Esophagus squamous epithelium (tissue), 5 donors: ENCODE results near the gene KCNAB1. TPM values are rescaled to one million over a fixed set of nuclear protein-coding genes. Genes with fewer than 3 reads are reported as not detected.
"Not testable (repeated sequence)": the region's sequence is repeated elsewhere in the genome, so short reads cannot be mapped to it uniquely, and the experiment has no call there.

Experiments used
- DNase-seq: peaks from one replicate; lab custom pipeline; 2025; lab: John Stamatoyannopoulos, UW
- H3K27ac ChIP-seq, 4 donors: fragments of 200-600 bp; sonication (generic); one replicate each; pipeline ENCODE4 v1.5.1; 2016 to 2019; ENCODE audit warnings: mild to moderate bottlenecking in 1 of 4
- H3K27me3 ChIP-seq, 4 donors: fragments of 200-600 bp; sonication (generic); 1 replicate in 3 of 4; 2 replicates in 1 of 4; pipeline versions ENCODE4 v1.5.1 to v1.6.0; 2017 to 2021; ENCODE audit warnings: antibody characterized with exemption in 1 of 4
- H3K36me3 ChIP-seq, 3 donors: fragments of 200-600 bp; sonication (generic); one replicate each; pipeline ENCODE4 v1.5.1; 2016 to 2019
- H3K4me1 ChIP-seq, 3 donors: fragments of 200-600 bp; sonication (generic); one replicate each; pipeline ENCODE4 v1.5.1; 2017 to 2019
- H3K4me3 ChIP-seq, 4 donors: fragments of 200-600 bp; sonication (generic); 1 replicate in 3 of 4; 2 replicates in 1 of 4; pipeline ENCODE4 v1.5.1; 2016 to 2019; ENCODE audit warnings: mild to moderate bottlenecking in 2 of 4, moderate library complexity in 1 of 4
- H3K9me3 ChIP-seq, 3 donors: fragments of 200-600 bp; sonication (generic); one replicate each; pipeline ENCODE4 v1.5.1; 2016 to 2019
- POLR2A ChIP-seq, 4 donors: fragments of 450-650 bp; IDR thresholded peaks; one replicate each; pipeline ENCODE4 v1.6.1; 2017; ENCODE audit warnings: antibody characterized with exemption in 4 of 4, mild to moderate bottlenecking in 4 of 4, moderate library complexity in 3 of 4
- WGBS, 2 donors: methylation state at CpG; one replicate each; pipeline ENCODE4 v1.1.5; 2018; 5-methylcytosine and 5-hydroxymethylcytosine counted together
- intact Hi-C: fragments of 100-400 bp; cut with DNase I; formaldehyde crosslinking; loops from one replicate; pipeline ENCODE4 v1.15.0; 2022
- total RNA-seq, 4 donors: library from RNA; depleted of rRNA; stranded (reverse); fragments of >200 nt; gene quantifications; one replicate each; pipeline ENCODE4 v1.1.0, GENCODE V29; 2016
- TF ChIP-seq, protein P1 (sequence below), 6 experiments: fragments of 450-650 bp in 4 of 6; fragments of 200-600 bp in 2 of 6; sonication (generic) in 2 of 6; IDR thresholded peaks; one replicate each; pipeline ENCODE4 v1.5.1; 2016 to 2019; ENCODE audit warnings: antibody characterized with exemption in 6 of 6, mild to moderate bottlenecking in 4 of 6, moderate library complexity in 4 of 6
- donor health status: DM: yes; HTN: yes; CAD: no.

The KCNAB1 gene
- total RNA-seq, 4 donors from 2014 or later = 0.40 to 6.6 (median 1.3) TPM

DNA sequence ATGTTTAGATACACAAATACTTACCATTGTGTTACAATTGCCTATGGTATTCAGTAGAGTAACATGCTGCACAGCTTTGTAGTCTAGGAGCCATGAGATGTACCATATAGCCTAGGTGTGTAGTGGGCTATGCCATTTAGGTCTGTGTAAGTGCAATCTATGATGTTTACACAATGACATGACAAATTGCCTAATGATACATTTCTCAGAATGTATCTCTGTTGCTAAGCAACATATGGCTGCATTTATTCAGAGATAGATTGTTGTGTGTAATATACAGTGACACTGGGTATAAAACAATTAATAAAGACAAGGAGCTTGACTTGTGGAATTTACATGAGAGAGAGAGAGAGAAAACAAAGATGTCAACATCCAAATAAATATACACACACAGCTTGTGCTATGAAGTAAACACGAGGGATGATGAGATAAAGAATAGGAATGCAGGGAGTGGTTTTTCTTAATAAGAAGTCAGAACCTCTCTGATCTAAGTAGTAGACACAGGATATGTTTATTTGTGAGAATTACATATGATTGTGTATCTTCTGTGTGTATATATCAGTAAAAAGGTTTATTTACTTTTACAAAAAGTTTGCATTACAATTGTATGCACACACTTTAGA lies 110.0 kb downstream of the KCNAB1 start:
- Histone ChIP-seq H3K27me3 (no peaks in the 10 kb centered on the region), H3K36me3 (no peaks in the 10 kb centered on the region), H3K4me3 (no peak overlapping the region), H3K27ac (no peak overlapping the region), H3K9me3 (no peaks in the 10 kb centered on the region), H3K4me1 (no peaks in the 10 kb centered on the region)
- DNase-seq = no peak
- intact Hi-C loops = no loop called here
- WGBS, 2 donors = 23 to 48% methylated on average over 1 of the region's 1 CpG
- TF ChIP-seq POLR2A (IDR thresholded peaks at IDR 0.05) = no peak
- TF ChIP-seq, protein P1, sequence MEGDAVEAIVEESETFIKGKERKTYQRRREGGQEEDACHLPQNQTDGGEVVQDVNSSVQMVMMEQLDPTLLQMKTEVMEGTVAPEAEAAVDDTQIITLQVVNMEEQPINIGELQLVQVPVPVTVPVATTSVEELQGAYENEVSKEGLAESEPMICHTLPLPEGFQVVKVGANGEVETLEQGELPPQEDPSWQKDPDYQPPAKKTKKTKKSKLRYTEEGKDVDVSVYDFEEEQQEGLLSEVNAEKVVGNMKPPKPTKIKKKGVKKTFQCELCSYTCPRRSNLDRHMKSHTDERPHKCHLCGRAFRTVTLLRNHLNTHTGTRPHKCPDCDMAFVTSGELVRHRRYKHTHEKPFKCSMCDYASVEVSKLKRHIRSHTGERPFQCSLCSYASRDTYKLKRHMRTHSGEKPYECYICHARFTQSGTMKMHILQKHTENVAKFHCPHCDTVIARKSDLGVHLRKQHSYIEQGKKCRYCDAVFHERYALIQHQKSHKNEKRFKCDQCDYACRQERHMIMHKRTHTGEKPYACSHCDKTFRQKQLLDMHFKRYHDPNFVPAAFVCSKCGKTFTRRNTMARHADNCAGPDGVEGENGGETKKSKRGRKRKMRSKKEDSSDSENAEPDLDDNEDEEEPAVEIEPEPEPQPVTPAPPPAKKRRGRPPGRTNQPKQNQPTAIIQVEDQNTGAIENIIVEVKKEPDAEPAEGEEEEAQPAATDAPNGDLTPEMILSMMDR (IDR thresholded peaks at IDR 0.05) = no peak

GRCh38 chr3:156231221-156231620 lies 110.8 kb downstream of the KCNAB1 start:
- intact Hi-C loops, H3K9me3 ChIP-seq, H3K4me3 ChIP-seq, H3K27me3 ChIP-seq, H3K4me1 ChIP-seq, H3K36me3 ChIP-seq, DNase-seq, H3K27ac ChIP-seq: not testable (repeated sequence)

GRCh38 chr3:156233876-156234275 lies 113.5 kb downstream of the KCNAB1 start:
- H3K27ac ChIP-seq = no peak overlapping the region
- TF ChIP-seq, protein P1 (IDR thresholded peaks at IDR 0.05) = no peak
- TF ChIP-seq POLR2A (IDR thresholded peaks at IDR 0.05) = no peak
- 68 to 82% methylated on average over 2 of the region's 2 CpGs for WGBS, 2 donors
- no peaks in the 10 kb centered on the region for H3K27me3 ChIP-seq
- no peaks in the 10 kb centered on the region for H3K4me1 ChIP-seq
- no peaks in the 10 kb centered on the region for H3K36me3 ChIP-seq
- no peak for DNase-seq
- intact Hi-C loops = no loop called here
- H3K9me3 ChIP-seq = no peaks in the 10 kb centered on the region
- no peak overlapping the region for H3K4me3 ChIP-seq

DNA sequence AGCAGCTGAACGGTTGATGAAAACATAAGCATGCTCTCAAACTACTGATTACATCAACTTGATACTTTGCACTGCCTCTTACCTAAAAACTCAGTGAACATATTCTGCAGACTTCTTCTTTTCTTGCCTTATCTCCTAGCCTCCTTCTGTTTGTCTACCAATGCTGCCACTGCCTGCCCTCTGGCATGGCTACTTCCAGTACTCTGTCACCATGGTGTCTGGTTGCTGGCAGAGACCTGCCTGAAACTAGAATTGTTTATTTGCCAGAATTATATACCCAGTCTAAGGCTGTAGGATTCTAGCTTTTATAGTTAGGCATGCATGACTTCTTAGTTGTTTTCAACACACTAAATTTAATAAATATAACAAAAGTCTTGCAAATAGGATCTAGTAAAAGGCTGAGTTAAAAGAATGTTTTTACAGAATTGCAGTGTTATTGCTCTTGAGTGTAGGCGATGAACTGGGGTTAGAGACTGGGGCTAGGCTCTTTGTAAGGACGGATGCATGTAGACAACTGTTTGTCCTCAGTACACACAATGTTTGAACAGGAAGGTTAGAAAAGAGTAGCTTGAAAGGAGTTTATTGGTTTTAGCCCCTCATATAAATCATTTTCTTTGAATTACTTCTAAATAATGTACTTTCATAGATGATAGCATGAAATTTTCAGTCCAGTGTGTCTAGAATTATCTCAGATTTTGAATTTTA lies 116.3 kb downstream of the KCNAB1 start:
- Histone ChIP-seq H3K9me3 (no peaks in the 10 kb centered on the region), H3K36me3 (no peaks in the 10 kb centered on the region), H3K4me3 (no peak overlapping the region), H3K27me3 (no peaks in the 10 kb centered on the region), H3K4me1 (no peaks in the 10 kb centered on the region), H3K27ac (no peak overlapping the region)
- no peak for DNase-seq
- no peak for TF ChIP-seq POLR2A (IDR thresholded peaks at IDR 0.05)
- TF ChIP-seq, protein P1 (IDR thresholded peaks at IDR 0.05) = no peak
- 57 to 74% methylated on average over 3 of the region's 3 CpGs for WGBS, 2 donors
- intact Hi-C loops = no loop called here

DNA sequence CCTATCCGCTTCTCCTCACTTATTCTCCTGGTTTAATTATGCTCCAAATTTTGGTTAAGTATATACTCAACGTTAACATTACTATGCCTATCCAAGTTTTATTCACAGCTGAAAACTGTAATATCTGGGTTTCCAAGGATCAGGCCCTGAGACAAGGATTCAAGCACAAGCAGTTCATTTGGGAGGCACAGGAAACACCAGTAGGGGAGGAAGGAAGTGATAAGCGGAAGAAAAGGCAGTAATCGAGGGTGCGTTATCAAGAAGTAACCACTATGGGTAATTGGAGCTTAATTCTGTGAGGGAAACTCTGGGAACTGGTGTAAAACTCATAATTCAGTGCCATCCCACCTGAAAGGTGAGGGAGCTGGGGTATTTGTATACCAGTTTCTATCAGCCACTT lies 120.3 kb downstream of the KCNAB1 start:
- TF ChIP-seq POLR2A (IDR thresholded peaks at IDR 0.05) = no peak
- TF ChIP-seq, protein P1 (IDR thresholded peaks at IDR 0.05) = no peak
- H3K4me3 ChIP-seq = no peak overlapping the region
- WGBS, 2 donors = 70 to 77% methylated on average over 5 of the region's 5 CpGs
- intact Hi-C loops = no loop called here
- no peaks in the 10 kb centered on the region for H3K4me1 ChIP-seq
- no peaks in the 10 kb centered on the region for H3K27me3 ChIP-seq
- H3K9me3 ChIP-seq = no peaks in the 10 kb centered on the region
- H3K27ac ChIP-seq = no peak overlapping the region
- H3K36me3 ChIP-seq = no peaks in the 10 kb centered on the region
- no peak for DNase-seq
